Gastrocnemius medialis (tissue), 4 donors: ENCODE data around the gene ATF5. TPM values are rescaled to one million over a fixed set of nuclear protein-coding genes. Genes with fewer than 3 reads are reported as not detected.

Experiments used
- ATAC-seq, 2 donors: fragments of 150-250 bp; one replicate each; pipeline ENCODE4 v1.9.1; 2016
- DNase-seq, 2 donors: peaks; one replicate each; pipeline ENCODE4 v3.0.0-alpha.2; 2019
- H3K27ac ChIP-seq, 4 donors: fragments of 200-600 bp; sonication (generic); 1 replicate in 1 of 4; 2 replicates in 3 of 4; pipeline ENCODE4 v1.5.1; 2016 to 2018; ENCODE audit warnings: mild to moderate bottlenecking in 2 of 4, moderate library complexity in 1 of 4
- H3K27me3 ChIP-seq, 3 donors: fragments of 200-600 bp; sonication (generic) in 2 of 3; 1 replicate in 1 of 3; 2 replicates in 2 of 3; pipeline versions ENCODE4 v1.5.1 to v1.6.0; 2016 to 2019; ENCODE audit warnings: mild to moderate bottlenecking in 1 of 3, moderate library complexity in 1 of 3
- H3K36me3 ChIP-seq, 2 donors: fragments of 200-600 bp; sonication (generic) in 1 of 2; one replicate each; pipeline ENCODE4 v1.5.1; 2017 to 2018
- H3K4me1 ChIP-seq, 2 donors: fragments of 200-600 bp; sonication (generic) in 1 of 2; one replicate each; pipeline ENCODE4 v1.5.1; 2016 to 2017; ENCODE audit warnings: mild to moderate bottlenecking in 2 of 2
- H3K4me3 ChIP-seq, 4 donors: fragments of 200-600 bp; sonication (generic) in 3 of 4; 1 replicate in 1 of 4; 2 replicates in 3 of 4; pipeline ENCODE4 v1.5.1; 2016 to 2019; ENCODE audit warnings: mild to moderate bottlenecking in 2 of 4
- H3K9me3 ChIP-seq, 3 donors: fragments of 200-600 bp; sonication (generic) in 2 of 3; 1 replicate in 1 of 3; 2 replicates in 2 of 3; pipeline ENCODE4 v1.5.1; 2016 to 2019
- CTCF ChIP-seq, 5 experiments: fragments of 450-650 bp in 3 of 5; fragments of 200-600 bp in 2 of 5; sonication (generic) in 2 of 5; IDR thresholded peaks in 4 of 5; conservative IDR thresholded peaks in 1 of 5; 1 replicate in 4 of 5; 2 replicates in 1 of 5; pipeline ENCODE4 v1.5.1; 2016 to 2019; ENCODE audit warnings: antibody characterized with exemption in 5 of 5, mild to moderate bottlenecking in 3 of 5, moderate library complexity in 3 of 5
- POLR2A ChIP-seq, 2 donors: fragments of 450-650 bp; IDR thresholded peaks; one replicate each; pipeline ENCODE4 v1.6.1; 2017; ENCODE audit warnings: antibody characterized with exemption in 2 of 2, mild to moderate bottlenecking in 2 of 2, moderate library complexity in 2 of 2
- in situ Hi-C, 4 donors: fragments of 200-750 bp; cut with MboI; loops; one replicate each; pipeline versions ENCODE4 v1.15.0 to v1.8.0; 2017; ENCODE audit warnings: low sequenced_read_pairs in 4 of 4
- intact Hi-C: fragments of 100-400 bp; cut with DNase I; formaldehyde crosslinking; loops from one replicate; pipeline ENCODE4 v1.15.1; 2023; ENCODE audit warnings: low total_unique reads
- microRNA-seq, 2 donors: library from miRNA; unstranded; fragments of <30 nt; microRNA quantifications; one replicate each; pipeline ENCODE4, GENCODE V29; 2016; ENCODE audit warnings: borderline replicate concordance in 2 of 2
- total RNA-seq, 4 donors: library from RNA; depleted of rRNA; stranded (reverse); fragments of >200 nt; gene quantifications; one replicate each; pipeline versions ENCODE4 v1.1.0 to v1.2.3, GENCODE V29; 2016

Gene ATF5
- total RNA-seq, 4 donors from 2014 or later, result 6.4 to 10.8 (median 9.0) TPM

DNA sequence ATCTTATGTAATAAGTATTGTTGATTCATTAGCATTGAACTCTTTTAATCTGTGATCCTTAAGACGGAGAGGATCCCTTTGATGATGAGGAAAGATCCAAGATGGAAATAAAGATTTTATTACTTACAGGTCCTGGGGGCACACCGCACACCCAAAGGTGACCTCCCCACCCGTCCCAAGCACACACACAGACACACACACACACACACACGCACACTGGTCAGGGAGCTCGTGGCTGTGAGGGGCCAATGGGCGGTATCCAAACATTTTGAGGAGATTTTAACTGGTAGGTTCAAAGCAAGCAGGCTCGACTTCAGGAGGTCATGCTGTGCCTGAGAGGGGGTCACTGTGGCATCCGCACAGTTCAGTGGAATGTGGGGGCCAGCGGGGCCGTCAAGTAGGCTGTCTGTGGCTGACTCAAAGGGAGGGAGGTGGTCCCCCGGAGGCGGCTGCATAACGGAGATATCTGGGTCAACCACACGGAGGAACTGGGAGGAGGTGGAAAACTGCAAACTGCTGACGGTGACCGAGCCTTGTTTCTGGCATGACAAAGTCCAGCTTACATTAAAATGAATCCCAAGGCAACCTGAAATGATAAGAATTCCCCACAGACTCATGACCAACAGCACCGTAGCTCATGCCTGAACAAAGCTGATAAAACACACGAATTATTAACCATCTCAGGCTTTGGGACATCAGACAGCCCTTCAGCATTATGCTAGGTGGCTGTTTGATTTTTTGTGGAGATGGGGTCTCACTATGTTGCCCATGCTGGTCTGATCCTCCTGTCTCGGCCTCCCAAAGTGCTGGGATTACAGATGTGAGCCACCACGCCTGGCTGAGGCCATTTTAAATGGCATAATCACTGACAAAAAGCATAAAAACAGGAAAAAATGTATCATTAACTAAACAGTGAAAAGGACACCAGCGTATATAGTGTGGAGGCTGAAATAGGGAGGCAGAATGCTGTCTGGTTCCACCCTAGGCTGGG is 52.9 kb downstream of the ATF5 start:
- in situ Hi-C loops (no loop called here), intact Hi-C loops (no loop called here)
- Histone ChIP-seq H3K27me3 (no peaks in the 10 kb centered on the region), H3K4me1 (no peaks in the 10 kb centered on the region), H3K4me3 (no peak overlapping the region), H3K9me3 (no peaks in the 10 kb centered on the region), H3K36me3 (peaks cover 0 to 44% of the 10 kb centered on the region in 2 donors), H3K27ac (no peak overlapping the region)
- TF ChIP-seq CTCF (IDR thresholded peaks at IDR 0.05 in 4 of 5, conservative IDR thresholded peaks at IDR 0.05 in 1 of 5) (no peak), POLR2A (IDR thresholded peaks at IDR 0.05) (no peak)
- ATAC-seq, result no peak
- DNase-seq, result no peak

Small RNA genes lying within 50 kb of the gene (microRNA-seq; reads per million reads assigned to microRNA genes)
- gene MIR4750, result 0 reads per million in 2 donors

Other genes with a start within 250 kb of the ATF5 start
- 1 to 10 TPM in 3 of 4 donors, not detected in 1; 1.0 to 2.1 (median 1.4) TPM for gene ADM5, start 239.6 kb upstream of the ATF5 start, total RNA-seq
- gene CPT1C, start 238.1 kb upstream of the ATF5 start, total RNA-seq, result under 1 TPM in 3 of 4 donors, not detected in 1; 0.26 to 0.97 (median 0.73) TPM
- gene TSKS, start 165.9 kb upstream of the ATF5 start, total RNA-seq, result under 1 TPM in 2 of 4 donors, not detected in 2; 0.13 to 0.16 TPM
- 100 to 1,000 TPM in 3 of 4 donors, 10 to 100 TPM in 1; 94.2 to 142 (median 131) TPM for gene AP2A1, start 162.2 kb upstream of the ATF5 start, total RNA-seq
- gene FUZ, start 115.9 kb upstream of the ATF5 start, total RNA-seq, result 10 to 100 TPM; 14.2 to 35.5 (median 26.0) TPM
- gene MED25, start 110.9 kb upstream of the ATF5 start, total RNA-seq, result 100 to 1,000 TPM in 1 of 4 donors, 10 to 100 TPM in 3; 46.6 to 105 (median 78.7) TPM
- gene PTOV1, start 78.0 kb upstream of the ATF5 start, total RNA-seq, result 10 to 100 TPM; 77.6 to 88.2 (median 87.0) TPM
- 10 to 100 TPM; 14.9 to 43.4 (median 21.1) TPM for gene PNKP, start 61.6 kb upstream of the ATF5 start, total RNA-seq
- 10 to 100 TPM; 23.8 to 56.8 (median 43.4) TPM for gene AKT1S1, start 51.9 kb upstream of the ATF5 start, total RNA-seq
- gene TBC1D17, start 51.5 kb upstream of the ATF5 start, total RNA-seq, result 10 to 100 TPM; 48.7 to 84.3 (median 66.4) TPM
- 1 to 10 TPM in 1 of 4 donors, under 1 TPM in 1, not detected in 2; 0.15 to 1.1 TPM for gene IL4I1, start 32.3 kb upstream of the ATF5 start, total RNA-seq
- 10 to 100 TPM; 32.8 to 38.0 (median 36.3) TPM for gene NUP62, start 299 bp downstream of the ATF5 start, total RNA-seq
- under 1 TPM in 3 of 4 donors, not detected in 1; 0.15 to 0.42 (median 0.25) TPM for gene SIGLEC11, start 32.0 kb downstream of the ATF5 start, total RNA-seq
- gene VRK3, start 96.2 kb downstream of the ATF5 start, total RNA-seq, result 10 to 100 TPM; 36.0 to 52.8 (median 39.9) TPM
- 10 to 100 TPM in 2 of 4 donors, 1 to 10 TPM in 2; 4.6 to 12.2 (median 10.1) TPM for gene ZNF473, start 96.8 kb downstream of the ATF5 start, total RNA-seq
- not detected for gene IZUMO2, start 234.1 kb downstream of the ATF5 start, total RNA-seq